ENCODE data around the gene ERCC6.
A peak's percentile ranks its signal among the peaks of the same experiment; 100 is the strongest.

The ERCC6 gene

GRCh38 chr10:49538381-49539319 lies at the start of gene ERCC6:
TSS of gene ERCC6 (minus strand) at chr10:49539121.
- DNase-seq: peak; percentile 88

- DNase-seq: no peak
Measured at GRCh38 chr10:49587981-49588380, 49.1 kb upstream of the ERCC6 start.

- DNase-seq: no peak
Measured at GRCh38 chr10:49585387-49585786, 46.5 kb upstream of the ERCC6 start.

DNA sequence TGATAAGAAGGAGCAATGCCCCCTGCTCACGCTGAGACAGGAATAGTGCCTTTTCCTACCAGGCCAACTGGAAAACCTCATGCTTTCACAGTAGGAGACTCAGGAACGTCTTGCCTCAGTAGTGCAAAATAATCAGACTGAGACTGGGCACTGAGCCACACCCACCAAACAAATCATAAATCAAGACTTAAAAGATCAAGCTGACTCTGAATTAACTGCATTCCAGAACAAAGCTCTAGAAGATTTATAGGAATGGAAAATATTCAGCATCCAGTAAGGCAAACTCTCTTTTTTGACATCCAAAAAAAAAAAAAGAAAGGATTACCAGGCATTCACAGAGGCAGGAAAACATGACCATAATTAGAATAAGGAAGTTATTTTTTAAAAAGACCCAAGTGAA lies 40.7 kb upstream of the ERCC6 start:
- no peak for DNase-seq

GRCh38 chr10:49578392-49578791 lies 39.5 kb upstream of the ERCC6 start:
- DNase-seq: no peak

- no peak for DNase-seq
Measured at GRCh38 chr10:49577182-49577925, 38.4 kb upstream of the ERCC6 start.

DNA sequence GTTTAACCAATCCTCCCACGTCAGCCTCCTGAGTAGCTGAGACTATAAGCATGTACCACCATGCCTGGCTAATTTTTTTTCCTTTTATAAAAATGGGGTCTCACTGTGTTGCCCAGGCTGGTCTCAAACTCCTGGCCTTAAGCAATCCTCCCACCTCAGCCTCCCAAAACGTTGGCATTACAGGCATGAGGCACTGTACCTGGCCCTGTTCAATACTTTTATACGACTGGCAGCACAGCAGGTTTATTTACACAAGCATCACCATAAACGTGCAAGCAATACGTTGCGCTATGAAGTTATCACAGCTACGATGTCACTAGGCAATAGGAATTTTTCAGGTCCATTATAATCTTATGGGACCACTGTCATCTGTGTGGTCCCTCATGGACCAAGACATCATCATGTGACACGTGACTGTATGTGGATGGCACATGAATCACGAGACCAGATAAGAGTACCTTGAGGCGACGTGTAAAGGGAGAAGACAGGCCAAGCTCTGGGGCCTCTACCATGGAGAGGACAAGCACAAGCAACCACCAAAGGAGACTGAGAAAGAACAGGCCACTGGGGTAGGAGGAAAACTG lies 36.7 kb upstream of the ERCC6 start:
- no peak for DNase-seq

DNA sequence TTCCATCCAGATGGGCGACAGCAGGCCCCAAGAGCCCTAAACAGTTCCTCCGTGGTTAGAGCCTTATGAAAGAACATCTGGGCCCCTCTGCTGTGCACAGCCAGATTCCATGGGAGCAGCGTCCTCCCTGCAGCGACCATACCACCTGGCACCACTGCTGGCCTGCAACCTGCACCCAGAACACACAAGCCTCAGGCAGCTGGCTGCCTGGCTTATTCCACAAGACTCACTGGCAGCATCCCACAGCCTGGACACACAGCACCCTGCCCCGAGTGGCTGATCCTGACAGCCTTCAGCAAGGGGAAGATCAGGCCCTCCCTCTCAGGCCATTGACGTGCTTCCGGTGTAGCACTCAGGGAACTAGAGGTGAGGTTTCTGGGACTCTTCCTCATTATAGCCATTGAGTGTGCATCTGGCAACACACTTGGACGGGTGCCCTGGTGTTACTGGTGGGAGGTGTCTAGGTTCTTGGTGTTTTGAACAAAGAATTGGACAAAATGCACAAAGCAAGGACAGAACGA lies 33.7 kb upstream of the ERCC6 start:
- DNase-seq: peak; percentile 53

DNA sequence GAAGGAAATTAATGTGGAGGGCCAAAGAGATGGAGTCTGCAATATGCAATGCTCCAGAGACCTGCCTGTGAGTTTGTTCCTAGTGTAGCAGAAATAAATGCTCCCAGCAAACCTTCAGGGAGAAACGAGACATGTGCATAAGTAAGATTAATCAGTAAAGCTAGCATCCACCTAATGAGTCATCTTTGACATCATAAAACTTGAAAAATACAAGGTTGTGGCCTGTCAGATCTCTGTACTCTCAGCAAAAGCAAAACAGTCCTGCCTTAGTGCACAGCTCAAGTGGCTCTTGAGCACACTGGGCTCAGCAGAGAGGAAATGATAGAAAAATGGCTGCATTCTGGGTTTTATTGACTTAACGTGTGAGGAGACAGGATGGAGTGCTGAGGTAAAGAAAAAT lies 32.5 kb upstream of the ERCC6 start:
- no peak for DNase-seq

DNA sequence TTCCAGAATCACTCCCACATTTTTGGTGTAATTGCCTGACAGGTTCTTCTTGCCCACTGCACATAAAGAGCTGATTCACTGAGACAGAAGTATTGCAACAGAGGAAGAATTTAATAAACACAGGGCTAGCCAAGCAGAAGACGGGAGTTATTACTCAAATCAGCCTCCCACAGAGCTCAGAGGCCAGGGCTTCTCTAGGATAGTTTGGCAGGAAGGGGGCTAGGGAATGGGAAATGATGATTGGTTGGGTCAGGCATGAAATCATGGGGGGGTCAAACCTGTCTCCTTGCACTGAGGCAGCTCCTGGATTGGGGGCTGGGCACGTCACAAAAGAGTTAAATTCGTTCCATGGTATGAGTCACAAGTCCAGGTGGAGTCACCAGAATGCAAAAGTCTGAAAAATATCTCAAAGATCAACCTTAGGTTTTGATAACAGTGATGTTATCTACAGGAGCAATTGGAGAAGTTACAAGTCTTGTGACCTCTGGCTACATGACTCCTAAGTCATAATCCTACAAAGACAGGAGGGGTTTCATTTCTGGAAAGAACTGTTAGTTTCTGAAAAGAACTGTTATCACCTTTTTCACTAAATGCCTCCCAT lies 30.2 kb upstream of the ERCC6 start:
- no peak for DNase-seq

GRCh38 chr10:49568235-49568634 lies 29.3 kb upstream of the ERCC6 start:
- DNase-seq: no peak

DNA sequence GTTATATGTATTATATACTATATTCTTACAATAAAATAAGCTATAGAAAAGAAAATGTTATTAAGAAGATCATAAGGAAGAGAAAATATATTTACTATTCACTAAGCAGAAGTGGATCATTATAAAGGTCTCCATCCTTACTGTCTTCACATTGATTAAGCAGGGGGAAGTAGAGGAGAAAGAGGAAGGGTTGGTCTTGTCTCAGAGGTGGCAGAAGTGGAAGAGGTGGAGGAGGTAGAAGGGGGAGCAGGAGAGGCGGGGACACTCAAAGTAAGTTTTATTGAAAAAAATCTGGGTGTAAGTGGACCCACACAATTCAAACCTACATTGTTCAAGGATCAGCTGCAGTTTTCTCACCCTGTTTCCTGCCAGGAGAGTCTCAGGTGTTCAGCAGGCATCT lies 28.9 kb upstream of the ERCC6 start:
- DNase-seq: no peak

DNA sequence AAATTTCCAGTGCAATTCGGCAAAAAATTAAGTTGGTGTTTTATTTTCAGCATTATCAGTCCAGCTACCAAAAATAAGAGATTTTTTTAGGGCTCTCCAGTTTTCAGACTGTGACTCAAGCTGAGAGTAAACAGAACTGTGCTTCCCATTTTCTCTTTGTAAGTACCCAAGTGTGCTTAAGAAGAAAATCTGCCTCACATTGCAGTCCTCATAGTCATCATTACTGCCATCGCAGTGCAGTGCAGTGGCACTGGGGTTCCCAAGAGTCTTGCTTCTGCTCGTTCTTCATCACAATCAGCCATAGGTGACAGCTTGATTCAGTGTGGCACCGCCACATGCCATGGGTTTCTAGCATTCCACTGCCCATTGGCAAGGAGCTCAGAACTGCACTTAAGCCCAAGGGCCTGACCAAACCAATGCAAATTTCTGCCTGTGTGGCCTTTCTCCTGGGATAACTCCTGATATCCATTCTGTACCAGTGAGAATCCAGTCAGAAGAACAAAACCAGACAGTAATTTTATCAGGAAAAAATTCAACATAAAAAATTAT lies 25.6 kb upstream of the ERCC6 start:
- no peak for DNase-seq

GRCh38 chr10:49562893-49563292 lies 24.0 kb upstream of the ERCC6 start:
- DNase-seq: no peak

DNA sequence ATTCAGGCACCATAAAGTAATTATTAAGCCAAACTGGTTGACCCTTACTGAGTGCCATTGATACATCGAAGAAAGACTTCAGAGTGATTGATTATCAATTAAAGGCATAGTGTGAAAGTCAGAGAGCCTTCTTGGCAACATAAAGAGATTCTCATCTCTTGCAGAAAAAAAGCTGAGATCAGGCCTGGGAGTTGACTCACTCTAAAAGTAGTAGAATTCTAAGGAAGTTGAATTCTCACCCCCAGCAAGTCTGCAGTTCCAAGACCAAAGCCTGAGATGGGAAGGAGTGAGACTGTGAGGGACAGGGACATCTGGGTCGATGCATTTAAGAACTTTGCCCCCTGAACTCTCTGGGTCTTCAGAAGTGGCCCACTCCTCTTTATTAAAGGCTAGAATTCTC lies 21.6 kb upstream of the ERCC6 start:
- DNase-seq: no peak

DNA sequence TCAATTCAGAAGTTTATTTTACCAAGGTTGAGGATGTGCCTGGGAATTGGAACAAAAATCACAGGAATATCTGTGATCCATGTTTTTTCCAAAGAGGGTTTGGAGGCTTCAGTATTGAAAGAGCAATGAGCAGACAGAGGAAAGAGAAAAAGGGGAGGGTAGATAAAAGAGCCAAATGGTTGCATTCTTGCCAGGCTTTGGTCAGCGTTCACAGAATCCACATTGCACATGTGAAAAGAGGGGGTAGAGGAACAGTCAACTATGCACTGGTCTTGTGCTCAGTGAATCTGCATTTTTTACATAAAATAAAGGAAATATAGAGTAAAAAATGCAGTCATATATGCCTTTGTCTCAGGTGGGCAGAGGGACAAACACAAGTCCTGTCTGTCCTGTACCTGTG lies 20.6 kb upstream of the ERCC6 start:
- DNase-seq: no peak

- no peak for DNase-seq
Measured at GRCh38 chr10:49558190-49558589, 19.3 kb upstream of the ERCC6 start.

- no peak for DNase-seq
Measured at GRCh38 chr10:49557681-49558080, 18.8 kb upstream of the ERCC6 start.

GRCh38 chr10:49556723-49557122 lies 17.8 kb upstream of the ERCC6 start:
- DNase-seq: no peak

DNA sequence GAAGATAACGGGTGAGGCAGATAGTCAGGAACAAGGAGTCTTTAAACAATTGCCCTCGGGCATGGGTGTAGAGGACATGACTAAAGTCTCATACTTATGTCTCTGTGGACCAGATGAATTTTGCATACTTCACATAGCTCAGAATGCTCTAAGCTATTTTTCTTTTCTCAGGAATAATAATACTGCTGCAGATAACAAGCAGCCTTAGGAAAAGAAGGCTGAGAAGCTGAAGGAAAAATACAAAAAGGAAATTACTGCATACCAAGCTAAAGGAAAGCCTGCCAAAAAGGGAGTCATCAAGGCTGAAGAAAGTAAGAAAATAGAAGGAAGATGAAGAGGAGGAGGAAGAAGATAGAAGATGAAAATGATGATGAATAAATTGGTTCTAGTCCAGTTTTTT lies 13.4 kb upstream of the ERCC6 start:
- DNase-seq: no peak

DNA sequence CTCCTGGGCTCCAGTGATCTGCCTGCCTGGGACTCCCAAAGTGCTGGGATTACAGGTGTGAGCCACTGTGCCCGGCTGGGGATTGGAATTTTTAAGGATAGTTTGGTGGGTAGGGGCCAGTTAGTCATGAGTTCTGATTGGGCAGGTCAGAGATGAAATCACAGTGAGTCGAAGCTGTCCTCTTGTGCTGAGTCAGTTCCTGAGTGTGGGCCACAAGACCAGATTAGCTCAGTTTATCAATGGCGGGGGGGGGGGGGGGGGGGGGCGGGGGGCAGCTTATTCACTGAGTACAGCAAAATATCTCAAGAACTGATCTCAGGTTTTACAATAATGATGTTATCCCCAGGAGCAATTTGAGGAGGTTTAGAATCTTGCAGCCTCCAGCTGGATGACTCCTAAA lies 11.6 kb upstream of the ERCC6 start:
- no peak for DNase-seq

GRCh38 chr10:49549640-49550346 lies 10.9 kb upstream of the ERCC6 start:
- no peak for DNase-seq

Data from NCI-H2171 treated with DMSO at 0.1 percent for 48 hours (cell line).